ENCODE results near the gene JPH4.

The JPH4 gene

GRCh38 chr14:23577710-23578392 lies 739 bp downstream of the JPH4 start:
- DNase-seq, result no peak

GRCh38 chr14:23577004-23577681 lies 1.4 kb downstream of the JPH4 start:
- DNase-seq, result no peak

DNA sequence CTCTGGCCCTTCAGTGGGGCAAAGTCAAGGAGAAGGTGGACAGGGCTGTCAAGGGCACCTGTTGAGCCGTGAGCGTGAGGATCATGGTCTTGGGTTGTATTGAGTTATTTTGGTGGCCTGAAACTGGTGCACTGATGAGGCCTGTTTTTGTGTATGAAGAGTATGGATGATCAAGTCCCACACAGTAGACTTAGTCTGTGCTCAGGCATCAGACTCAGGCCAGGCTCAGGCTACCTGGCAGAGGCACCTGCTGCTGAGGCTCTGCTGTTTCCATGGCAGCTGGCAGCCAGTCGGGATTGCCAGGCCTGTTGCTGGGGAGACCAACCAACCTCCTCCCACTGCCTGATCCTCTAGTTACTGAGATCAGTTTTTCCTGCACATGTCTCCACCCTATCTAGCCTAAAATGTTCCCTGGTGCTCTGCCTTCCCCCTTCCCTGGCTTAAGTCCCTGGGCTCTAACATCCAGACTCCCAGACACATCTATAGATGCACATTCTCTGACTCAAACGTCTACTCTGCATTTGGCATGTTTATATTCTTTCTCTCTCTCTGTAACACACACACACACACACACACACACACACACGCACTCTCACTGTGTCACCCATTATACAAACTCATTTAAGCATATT lies 5.1 kb downstream of the JPH4 start:
- DNase-seq, result no peak

DNA sequence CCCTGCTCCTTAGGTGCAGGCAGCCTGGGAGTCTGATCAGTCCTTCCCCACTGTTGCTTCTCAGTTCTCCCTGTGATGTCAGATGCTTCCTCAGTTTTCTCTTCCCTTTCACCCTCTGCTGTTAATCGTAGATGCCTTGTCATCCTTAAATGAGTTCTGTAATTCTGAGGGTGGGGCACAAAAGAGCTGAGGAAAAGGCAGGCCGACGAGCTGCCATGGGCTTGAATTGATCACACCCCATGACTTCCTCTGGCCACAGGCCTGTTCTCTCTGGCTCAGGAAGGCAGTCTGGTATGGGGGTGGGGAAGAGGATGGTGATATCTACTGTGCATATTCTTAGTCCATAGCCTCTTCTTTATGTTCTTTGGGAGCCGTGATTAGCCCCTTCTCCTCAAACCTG lies 5.8 kb downstream of the JPH4 start:
- no peak for DNase-seq

DNA sequence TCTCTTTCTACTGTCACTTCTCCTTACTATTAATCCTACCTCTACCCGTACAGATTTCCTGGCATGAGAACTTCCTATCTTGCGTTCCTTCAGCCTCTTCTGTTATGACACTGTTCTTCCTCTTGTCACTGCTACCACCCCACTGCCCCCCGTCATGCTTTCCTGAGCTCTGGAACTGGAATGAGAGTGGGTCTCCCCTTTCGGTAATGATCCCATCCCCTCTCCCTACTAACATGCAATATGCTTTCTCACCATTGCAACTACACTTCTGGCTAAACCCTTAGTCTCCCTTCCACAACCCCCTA lies 6.1 kb downstream of the JPH4 start:
- DNase-seq, result no peak

DNA sequence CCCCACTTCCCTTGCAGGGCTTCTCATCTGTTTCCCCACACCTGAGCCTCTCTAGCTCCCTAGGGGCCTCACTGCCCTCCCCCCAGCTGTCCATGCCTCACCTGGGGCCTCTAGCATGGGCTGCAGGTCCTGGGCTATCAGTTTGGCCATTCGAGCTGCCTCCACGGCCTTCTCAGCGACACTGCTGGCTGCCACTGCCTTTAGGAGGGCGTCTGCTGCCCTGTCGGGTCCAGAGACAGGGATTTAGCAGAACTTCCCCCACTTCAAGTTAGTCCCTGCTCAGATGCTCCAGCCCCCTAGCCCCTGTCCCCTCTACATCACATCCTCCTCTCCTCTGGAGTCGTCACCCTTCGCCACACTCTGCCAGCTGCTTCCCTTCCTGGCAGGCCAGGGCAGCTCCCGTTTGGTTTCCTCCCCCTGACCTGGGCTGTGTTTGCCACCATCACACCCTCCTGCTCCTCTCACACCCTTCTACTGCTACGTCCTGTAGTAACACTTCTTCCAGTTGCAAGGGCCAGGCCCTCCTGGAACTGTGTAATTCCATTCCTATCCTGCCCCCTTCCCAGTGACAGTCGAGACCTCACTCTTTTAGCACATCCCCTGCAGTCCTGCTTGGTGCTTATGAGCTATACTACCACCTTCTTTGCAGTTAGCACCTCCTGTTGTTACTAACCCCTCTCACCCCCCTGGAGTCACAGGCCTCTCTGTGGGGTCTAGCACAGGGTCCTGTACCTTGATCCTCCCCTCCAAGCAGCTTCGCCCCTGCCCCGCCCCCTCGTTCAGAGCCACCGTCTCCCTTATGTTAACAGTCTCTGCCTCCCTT lies 6.7 kb downstream of the JPH4 start:
- DNase-seq, result no peak

GRCh38 chr14:23570806-23571483 lies 7.6 kb downstream of the JPH4 start:
- no peak for DNase-seq

DNA sequence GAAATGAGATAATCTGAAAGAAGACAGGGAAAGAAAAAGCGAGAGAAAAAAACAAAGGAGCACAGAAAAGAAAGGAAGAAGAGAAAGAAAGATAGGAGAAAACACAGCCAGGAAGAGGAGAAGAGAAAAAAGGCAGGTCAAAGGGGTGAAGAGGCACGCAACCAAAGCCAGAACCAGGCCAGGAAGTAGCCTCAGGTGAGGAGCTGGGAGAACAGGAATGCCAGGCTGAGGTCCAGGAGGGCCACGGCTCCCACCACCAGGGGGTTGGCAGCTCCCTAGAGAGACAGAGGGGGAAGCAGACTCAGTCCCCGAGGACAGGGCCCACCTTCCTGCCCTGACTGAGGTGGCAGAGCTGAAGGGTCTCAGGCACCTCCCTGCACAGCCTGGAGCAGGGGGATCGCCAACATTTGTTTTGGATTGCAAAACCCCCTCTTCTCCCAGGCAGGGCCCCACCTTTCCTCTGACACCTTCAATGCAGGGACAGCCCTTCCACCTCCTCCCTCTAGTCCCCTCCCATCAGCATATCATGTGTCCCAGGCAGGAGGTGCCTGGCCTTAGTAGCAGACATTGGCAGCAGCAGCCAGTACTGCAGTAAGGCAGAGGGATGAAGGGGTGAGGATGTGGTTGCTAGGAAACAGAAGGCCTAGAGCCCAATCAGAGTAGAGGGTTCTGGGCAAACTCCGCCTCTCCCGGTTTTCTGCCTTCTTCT lies 9.0 kb downstream of the JPH4 start:
- no peak for DNase-seq

- no peak for DNase-seq
Observed at GRCh38 chr14:23568600-23569331, 9.8 kb downstream of the JPH4 start.

DNA sequence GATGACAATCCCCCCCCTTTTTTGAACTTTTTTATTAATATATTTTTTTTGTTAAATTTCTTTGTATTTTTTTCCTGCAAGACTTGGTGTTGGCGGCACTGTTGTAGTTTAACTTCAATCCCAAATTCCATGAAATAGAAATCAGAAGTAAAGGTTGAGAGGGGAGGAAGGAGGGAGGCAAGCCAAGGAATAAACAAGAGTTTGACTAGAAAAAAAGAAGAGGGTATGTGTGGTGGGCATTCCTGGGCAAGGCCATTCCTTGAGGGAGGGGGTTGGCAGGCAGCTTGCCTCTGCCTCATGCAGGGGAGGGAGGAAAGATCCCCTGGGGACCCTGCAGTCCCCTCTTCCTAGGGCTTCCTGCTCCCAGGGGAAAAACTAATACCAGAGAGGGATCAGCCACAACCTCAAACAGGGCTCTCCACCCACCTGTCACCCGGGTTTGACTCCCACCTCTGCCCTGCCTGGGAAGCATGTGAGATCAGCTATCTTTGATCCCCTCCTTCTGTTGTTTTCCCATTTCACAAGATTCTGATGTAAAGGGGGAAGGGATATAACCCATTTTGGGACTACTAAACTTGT lies 10.5 kb downstream of the JPH4 start:
- DNase-seq, result no peak

GRCh38 chr14:23567186-23568020 lies 11.2 kb downstream of the JPH4 start, which contains the start of gene AP1G2:
Gene AP1G2 (minus strand): TSS chr14:23567791. CDS start chr14:23567314, 477 bp downstream.
- peak; percentile 74 for DNase-seq

- no peak for DNase-seq
Observed at GRCh38 chr14:23566778-23567185, 11.8 kb downstream of the JPH4 start.

- no peak for DNase-seq
Observed at GRCh38 chr14:23566112-23566777, 12.3 kb downstream of the JPH4 start.

GRCh38 chr14:23565626-23566025 lies 13.0 kb downstream of the JPH4 start:
- no peak for DNase-seq

GRCh38 chr14:23564876-23565275 lies 13.7 kb downstream of the JPH4 start:
- DNase-seq, result no peak

- no peak for DNase-seq
Observed at GRCh38 chr14:23564181-23564812, 14.3 kb downstream of the JPH4 start.

DNA sequence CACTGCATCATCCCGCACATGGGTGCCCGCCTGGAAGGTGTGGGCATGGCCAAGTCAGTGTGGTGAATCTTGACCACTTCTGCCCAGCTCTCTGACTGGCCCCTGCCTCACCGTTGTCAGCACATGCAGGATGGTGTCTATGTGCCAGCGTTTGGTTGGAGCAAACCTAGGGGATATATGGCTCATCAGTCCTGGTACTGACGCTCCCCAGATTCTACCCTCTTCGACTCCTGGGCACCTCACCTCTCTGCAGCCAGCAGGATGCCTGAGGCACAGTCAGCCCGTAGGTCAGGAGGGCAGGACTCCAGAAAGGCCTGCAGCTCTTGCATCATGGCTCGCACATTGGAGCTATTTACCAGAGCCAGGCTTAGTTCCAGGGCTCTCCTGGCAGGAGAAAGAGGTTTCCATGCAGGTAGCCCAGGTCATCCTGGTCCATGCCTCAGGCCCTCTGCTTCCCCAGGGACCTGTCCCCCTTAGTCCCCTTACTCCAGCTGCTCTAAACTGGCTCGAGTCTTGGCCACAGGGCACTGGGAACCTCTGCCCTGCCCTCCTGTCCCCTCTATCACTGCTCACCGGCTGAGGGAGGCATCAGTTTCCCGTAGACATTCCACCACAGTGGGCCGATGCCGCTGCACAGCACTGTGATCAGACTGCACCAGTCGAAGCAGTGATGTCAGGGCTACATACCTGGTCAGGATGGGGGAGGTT lies 15.0 kb downstream of the JPH4 start:
- DNase-seq, result no peak

DNA sequence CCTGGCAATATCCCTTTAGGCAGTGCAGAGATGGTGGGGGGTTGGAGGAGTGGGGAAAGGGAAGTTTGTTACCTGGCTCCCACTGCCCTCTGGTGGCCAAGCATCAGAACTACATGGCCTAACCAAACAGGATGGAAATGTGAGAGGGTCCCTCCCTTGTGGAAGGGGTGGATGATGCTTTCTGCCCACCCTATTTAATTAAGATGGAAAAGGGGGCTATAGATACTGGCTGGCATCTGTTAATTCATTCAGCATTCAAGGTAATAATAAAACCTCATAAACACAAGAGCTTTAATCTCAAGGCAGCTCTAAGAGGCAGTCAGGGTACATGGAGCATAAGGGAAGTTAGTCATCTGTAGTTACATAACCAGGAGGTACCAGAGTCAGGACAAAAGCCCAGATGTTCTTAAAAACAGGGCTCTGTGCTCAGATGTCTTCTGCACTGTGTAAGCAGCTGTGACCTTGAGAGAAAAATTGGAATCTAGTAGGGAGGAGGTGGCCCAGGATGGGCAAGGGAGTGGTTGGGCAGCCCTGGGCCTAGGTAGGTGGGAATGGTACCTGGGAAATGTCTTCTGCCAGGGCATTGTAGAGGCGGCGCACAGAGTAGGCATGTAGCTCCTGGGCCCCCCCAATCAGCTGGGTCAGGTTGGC lies 15.6 kb downstream of the JPH4 start:
- peak; percentile 44 for DNase-seq
